Stimulated activated CD4-positive, alpha-beta T cell treated with anti-CD3 and anti-CD28 coated beads, Interleukin-1b, Interleukin-23, amount 100 ng/mL, for 24 hours (primary cell): ENCODE results near the gene SFT2D2.
"Not testable (repeated sequence)": the region's sequence is repeated elsewhere in the genome, so short reads cannot be mapped to it uniquely, and the experiment has no call there.

Experiments
- DNase-seq, 4 experiments: peaks; one replicate each; pipeline ENCODE4 v3.0.0-alpha.2; 2020; ENCODE audit warnings: low read depth in 4 of 4, low spot score in 1 of 4

Gene SFT2D2

GRCh38 chr1:168225476-168226190, at the start of gene SFT2D2:
TSS of gene SFT2D2 (plus strand) at chr1:168226004. CDS start at chr1:168226080, 76 bp downstream.
- DNase-seq = peak; percentile 37 to 73 (median 65)

- no peak for DNase-seq
Measured at GRCh38 chr1:168178227-168178637, 47.6 kb upstream of the SFT2D2 start.

- peak; percentile 84 to 95 (median 90) for DNase-seq
Measured at GRCh38 chr1:168178638-168179437, 47.0 kb upstream of the SFT2D2 start, which contains the start of gene TIPRL. TSS of gene TIPRL (plus strand) at chr1:168178962. CDS start at chr1:168179078, 116 bp downstream.

GRCh38 chr1:168179438-168180147, 46.2 kb upstream of the SFT2D2 start:
- DNase-seq = peak in 1 of 4 experiments; percentile 1

GRCh38 chr1:168180148-168180524, 45.7 kb upstream of the SFT2D2 start:
- DNase-seq = no peak

- DNase-seq = not testable (repeated sequence)
Measured at GRCh38 chr1:168181063-168181720, 44.6 kb upstream of the SFT2D2 start.

- DNase-seq = no peak
Measured at GRCh38 chr1:168187177-168187576, 38.6 kb upstream of the SFT2D2 start.

- no peak for DNase-seq
Measured at GRCh38 chr1:168190403-168190802, 35.4 kb upstream of the SFT2D2 start.

GRCh38 chr1:168195199-168196135, 30.3 kb upstream of the SFT2D2 start:
- DNase-seq = no peak

- no peak for DNase-seq
Measured at GRCh38 chr1:168199056-168199455, 26.7 kb upstream of the SFT2D2 start.

GRCh38 chr1:168202941-168203654, 22.7 kb upstream of the SFT2D2 start:
- DNase-seq = no peak

GRCh38 chr1:168206111-168206510, 19.7 kb upstream of the SFT2D2 start:
- DNase-seq = no peak

- not testable (repeated sequence) for DNase-seq
Measured at GRCh38 chr1:168207673-168208072, 18.1 kb upstream of the SFT2D2 start.

- no peak for DNase-seq
Measured at GRCh38 chr1:168210312-168210711, 15.5 kb upstream of the SFT2D2 start.

- no peak for DNase-seq
Measured at GRCh38 chr1:168213349-168213748, 12.5 kb upstream of the SFT2D2 start.

GRCh38 chr1:168216171-168216570, 9.6 kb upstream of the SFT2D2 start:
- DNase-seq = no peak

GRCh38 chr1:168217664-168218063, 8.1 kb upstream of the SFT2D2 start:
- no peak for DNase-seq

- no peak for DNase-seq
Measured at GRCh38 chr1:168218658-168219057, 7.1 kb upstream of the SFT2D2 start.

- DNase-seq = no peak
Measured at GRCh38 chr1:168220470-168220871, 5.3 kb upstream of the SFT2D2 start.
